HCT116 (cell line): Measurements from ENCODE around the gene C1QTNF2.

ENCODE experiments used
- RAD21 ChIP-seq: IDR thresholded peaks from 2 replicates; pipeline ENCODE4 v1.6.1; 2012; ENCODE audit warnings: low read depth, mild to moderate bottlenecking
- SP1 ChIP-seq: IDR thresholded peaks from 2 replicates; pipeline ENCODE4 v1.6.1; 2012; ENCODE audit warnings: low read depth

GRCh38 chr5:160312134-160312959, 58.1 kb downstream of the C1QTNF2 start, which contains the start of gene CCNJL:
- TF ChIP-seq RAD21 (no peak), SP1 (no peak)
